SU-DHL-6 (cell line): ENCODE measurements around the gene SLC2A1.

Experiments
- H2AFZ ChIP-seq: fragments of 200-600 bp; sonication (generic); 2 replicates; pipeline ENCODE4 v1.6.1; 2014; ENCODE audit warnings: low read depth, mild to moderate bottlenecking, moderate library complexity, mixed read lengths, antibody characterized with exemption, low read length; ENCODE audit not compliant: severe bottlenecking
- H3F3A ChIP-seq: fragments of 200-600 bp; shearing (Covaris generic); 2 replicates; pipeline ENCODE4 v1.6.0; 2016; ENCODE audit warnings: antibody characterized with exemption, mild to moderate bottlenecking; ENCODE audit not compliant: insufficient read depth
- H3K27ac ChIP-seq: fragments of 200-600 bp; sonication (generic); 2 replicates; pipeline ENCODE4 v1.5.1; 2016; ENCODE audit warnings: low read depth, mild to moderate bottlenecking, low read length, moderate library complexity, mixed read lengths
- H3K27me3 ChIP-seq: fragments of 200-600 bp; sonication (generic), shearing (Covaris generic); 2 replicates; pipeline ENCODE4 v1.6.0; 2014; ENCODE audit warnings: mild to moderate bottlenecking, low read length
- H3K36me3 ChIP-seq: fragments of 200-600 bp; sonication (generic); 2 replicates; pipeline ENCODE4 v1.6.1; 2014; ENCODE audit warnings: mild to moderate bottlenecking, low read length, mixed read lengths
- H3K4me2 ChIP-seq: fragments of 300-600, 200-600 bp; shearing (Covaris generic), sonication (generic); 2 replicates; pipeline ENCODE4 v1.6.0; 2014; ENCODE audit warnings: low read length, low read depth, mild to moderate bottlenecking; ENCODE audit not compliant: poor library complexity, severe bottlenecking
- H3K4me3 ChIP-seq: fragments of 200-600 bp; sonication (generic); 2 replicates; pipeline ENCODE4 v1.5.1; 2014; ENCODE audit warnings: antibody characterized with exemption, low read length, mild to moderate bottlenecking, mixed read lengths; ENCODE audit not compliant: insufficient read depth, poor library complexity, severe bottlenecking
- H3K79me2 ChIP-seq: fragments of 200-600 bp; sonication (generic); 2 replicates; pipeline ENCODE4 v1.6.1; 2014; ENCODE audit warnings: mild to moderate bottlenecking, low read length, moderate library complexity; ENCODE audit not compliant: insufficient read depth
- H3K9ac ChIP-seq: fragments of 200-600 bp; sonication (generic); 2 replicates; pipeline ENCODE4 v1.7.0; 2014; ENCODE audit warnings: mild to moderate bottlenecking, low read length
- H3K9me2 ChIP-seq: fragments of 200-600 bp; sonication (generic); replicated peaks from 2 replicates; pipeline ENCODE4 v1.6.1; 2014; ENCODE audit warnings: low read length; ENCODE audit not compliant: insufficient read depth
- H3K9me3 ChIP-seq: fragments of 200-600 bp; sonication (generic); 2 replicates; pipeline ENCODE4 v1.6.1; 2014; ENCODE audit warnings: low read length, mixed read lengths; ENCODE audit not compliant: insufficient read depth
- H4K20me1 ChIP-seq: fragments of 200-600 bp; sonication (generic); 2 replicates; pipeline ENCODE4 v1.6.1; 2014; ENCODE audit warnings: low read depth, mild to moderate bottlenecking, antibody characterized with exemption, low read length, moderate library complexity, mixed read lengths
- EZH2phosphoT487 ChIP-seq: fragments of 200-600 bp; sonication (generic), shearing (Covaris generic); conservative IDR thresholded peaks from 2 replicates; pipeline ENCODE4 v1.6.1; 2018; ENCODE audit warnings: mild to moderate bottlenecking, antibody characterized with exemption, low read length, moderate library complexity, mixed read lengths
- TF ChIP-seq, protein P1 (sequence below): fragments of 200-600 bp; sonication (generic); IDR thresholded peaks from one replicate; pipeline ENCODE4 v1.5.1; 2017; ENCODE audit warnings: antibody characterized with exemption, mild to moderate bottlenecking, low read length, moderate library complexity; ENCODE audit not compliant: insufficient read depth, poor library complexity, severe bottlenecking

The SLC2A1 gene

GRCh38 chr1:42957229-42957879 lies 1.3 kb downstream of the SLC2A1 start:
- Histone ChIP-seq H3K9ac (peak overlapping the region; percentile 69), H4K20me1 (peaks cover under 1% of the 10 kb centered on the region; the same call in 1 of the 2 replicates), H3K4me3 (peak overlapping the region; percentile 68), H2AFZ (no peak overlapping the region), H3K9me2 (no peaks in the 10 kb centered on the region), H3F3A (peaks cover 9% of the 10 kb centered on the region; the same call in 1 of the 2 replicates), H3K79me2 (peaks cover 55% of the 10 kb centered on the region), H3K27ac (peak overlapping the region; percentile 56), H3K4me2 (peak overlapping the region; percentile 92), H3K36me3 (no peaks in the 10 kb centered on the region), H3K27me3 (no peaks in the 10 kb centered on the region), H3K9me3 (no peaks in the 10 kb centered on the region)
- TF ChIP-seq EZH2phosphoT487, result no peak
- TF ChIP-seq, protein P1, sequence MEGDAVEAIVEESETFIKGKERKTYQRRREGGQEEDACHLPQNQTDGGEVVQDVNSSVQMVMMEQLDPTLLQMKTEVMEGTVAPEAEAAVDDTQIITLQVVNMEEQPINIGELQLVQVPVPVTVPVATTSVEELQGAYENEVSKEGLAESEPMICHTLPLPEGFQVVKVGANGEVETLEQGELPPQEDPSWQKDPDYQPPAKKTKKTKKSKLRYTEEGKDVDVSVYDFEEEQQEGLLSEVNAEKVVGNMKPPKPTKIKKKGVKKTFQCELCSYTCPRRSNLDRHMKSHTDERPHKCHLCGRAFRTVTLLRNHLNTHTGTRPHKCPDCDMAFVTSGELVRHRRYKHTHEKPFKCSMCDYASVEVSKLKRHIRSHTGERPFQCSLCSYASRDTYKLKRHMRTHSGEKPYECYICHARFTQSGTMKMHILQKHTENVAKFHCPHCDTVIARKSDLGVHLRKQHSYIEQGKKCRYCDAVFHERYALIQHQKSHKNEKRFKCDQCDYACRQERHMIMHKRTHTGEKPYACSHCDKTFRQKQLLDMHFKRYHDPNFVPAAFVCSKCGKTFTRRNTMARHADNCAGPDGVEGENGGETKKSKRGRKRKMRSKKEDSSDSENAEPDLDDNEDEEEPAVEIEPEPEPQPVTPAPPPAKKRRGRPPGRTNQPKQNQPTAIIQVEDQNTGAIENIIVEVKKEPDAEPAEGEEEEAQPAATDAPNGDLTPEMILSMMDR, result no peak

GRCh38 chr1:42956739-42957138 lies 1.9 kb downstream of the SLC2A1 start:
- Histone ChIP-seq H3K79me2 (peaks cover 62% of the 10 kb centered on the region), H3K36me3 (0 out of 2 replicates have a peak, but pooled peaks cover under 1% of the 10 kb centered on the region), H3K4me2 (peak overlapping the region; percentile 92), H4K20me1 (peaks cover 7% of the 10 kb centered on the region; the same call in 1 of the 2 replicates), H3K4me3 (peak overlapping the region; percentile 68), H3F3A (peaks cover 9% of the 10 kb centered on the region; the same call in 1 of the 2 replicates), H3K27ac (peak overlapping the region; percentile 56), H3K9me2 (no peaks in the 10 kb centered on the region), H3K9me3 (no peaks in the 10 kb centered on the region), H3K9ac (peak overlapping the region; percentile 69), H2AFZ (no peak overlapping the region), H3K27me3 (no peaks in the 10 kb centered on the region)
- TF ChIP-seq EZH2phosphoT487, result no peak
- TF ChIP-seq, protein P1, result no peak

- Histone ChIP-seq H3K4me3 (peak overlapping the region; percentile 37), H3F3A (peaks cover 9% of the 10 kb centered on the region; the same call in 1 of the 2 replicates), H4K20me1 (peaks cover 15% of the 10 kb centered on the region; the same call in 1 of the 2 replicates), H3K9ac (peak overlapping the region; percentile 28), H3K9me2 (no peaks in the 10 kb centered on the region), H3K27me3 (no peaks in the 10 kb centered on the region), H3K36me3 (0 out of 2 replicates have a peak, but pooled peaks cover 8% of the 10 kb centered on the region), H3K9me3 (no peaks in the 10 kb centered on the region), H2AFZ (no peak overlapping the region), H3K4me2 (peak overlapping the region; percentile 92), H3K27ac (peak overlapping the region; percentile 56), H3K79me2 (peaks cover 74% of the 10 kb centered on the region)
- no peak for TF ChIP-seq EZH2phosphoT487
- TF ChIP-seq, protein P1, result no peak
Observed at GRCh38 chr1:42955311-42956063, 3.2 kb downstream of the SLC2A1 start.
